Inferior parietal cortex (tissue), 1 donor: ENCODE results near the gene SLC34A1.

Source experiments
- DNase-seq: peaks from one replicate; pipeline ENCODE4 v3.0.0-alpha.2; 2016; ENCODE audit errors: extremely low spot score

SLC34A1 gene

GRCh38 chr5:177432143-177432838 is 48.1 kb downstream of the SLC34A1 start:
- no peak for DNase-seq

- DNase-seq = no peak
Measured at GRCh38 chr5:177432839-177433657, 48.8 kb downstream of the SLC34A1 start.

- DNase-seq = no peak
Measured at GRCh38 chr5:177433658-177434217, 49.5 kb downstream of the SLC34A1 start.

- no peak for DNase-seq
Measured at GRCh38 chr5:177434437-177434836, 50.2 kb downstream of the SLC34A1 start.

- DNase-seq = no peak
Measured at GRCh38 chr5:177434942-177435738, 50.9 kb downstream of the SLC34A1 start.

GRCh38 chr5:177435847-177436536 is 51.8 kb downstream of the SLC34A1 start:
- no peak for DNase-seq

GRCh38 chr5:177437623-177438022 is 53.4 kb downstream of the SLC34A1 start:
- no peak for DNase-seq

- no peak for DNase-seq
Measured at GRCh38 chr5:177438468-177438867, 54.2 kb downstream of the SLC34A1 start.

GRCh38 chr5:177439518-177440053 is 55.4 kb downstream of the SLC34A1 start:
- DNase-seq = no peak

GRCh38 chr5:177440211-177440989 is 56.2 kb downstream of the SLC34A1 start:
- DNase-seq = no peak

- no peak for DNase-seq
Measured at GRCh38 chr5:177440990-177441780, 57.0 kb downstream of the SLC34A1 start.

- no peak for DNase-seq
Measured at GRCh38 chr5:177442066-177442826, 58.0 kb downstream of the SLC34A1 start.

GRCh38 chr5:177443144-177443983 is 59.1 kb downstream of the SLC34A1 start:
- DNase-seq = no peak

- no peak for DNase-seq
Measured at GRCh38 chr5:177444106-177445051, 60.1 kb downstream of the SLC34A1 start.

- no peak for DNase-seq
Measured at GRCh38 chr5:177445052-177445916, 61.0 kb downstream of the SLC34A1 start.

GRCh38 chr5:177445917-177446199 is 61.6 kb downstream of the SLC34A1 start:
- DNase-seq = no peak
